AG04450 (cell line): ENCODE measurements around the gene AUH. TPM values are rescaled to one million over a fixed set of nuclear protein-coding genes. Genes with fewer than 3 reads are reported as not detected.

Experiments used
- CTCF ChIA-PET: fragments of 300-600, 350-600 bp; formaldehyde crosslinking; extraction: SDS; loops from one replicate; lab custom pipeline; 2022; ENCODE audit warnings: antibody characterized with exemption, inconsistent platforms; lab: Charles Lee
- POLR2A ChIA-PET: fragments of 350-600 bp; formaldehyde crosslinking; extraction: SDS; loops from one replicate; lab custom pipeline; 2021; ENCODE audit warnings: antibody characterized with exemption, inconsistent platforms; lab: Yijun Ruan, JAX
- DNase-seq: peaks from one replicate; pipeline ENCODE4 v3.0.0-alpha.2; 2011; ENCODE audit warnings: low read depth, low spot score
- H3K27ac ChIP-seq: one replicate; pipeline ENCODE4 v1.5.1; 2012; ENCODE audit warnings: low read depth, low read length, control low read depth
- H3K27me3 ChIP-seq: one replicate; pipeline ENCODE4 v1.6.0; 2012; ENCODE audit warnings: low read length; ENCODE audit not compliant: control insufficient read depth, insufficient read depth
- H3K4me3 ChIP-seq: 2 replicates; pipeline ENCODE4 v1.5.1; 2011; ENCODE audit warnings: mild to moderate bottlenecking, low read depth, low read length, control low read depth
- H3K9me3 ChIP-seq: 2 replicates; pipeline ENCODE4 v1.5.1; 2012; ENCODE audit warnings: low read length; ENCODE audit not compliant: control insufficient read depth, insufficient read depth
- CTCF ChIP-seq: IDR thresholded peaks from 2 replicates; pipeline ENCODE4 v1.5.1; 2011; ENCODE audit warnings: low read depth, low read length, control low read depth, inconsistent platforms
- polyA plus RNA-seq: library from polyadenylated mRNA; depleted of rRNA; stranded (reverse); fragments of >200 nt; gene quantifications from 2 replicates; pipeline ENCODE4 v1.2.3, GENCODE V29; 2011

Gene AUH
- polyA plus RNA-seq, 1 experiment, result 9.1 TPM

GRCh38 chr9:91212596-91213243 lies 149.0 kb downstream of the AUH start:
- DNase-seq, result no peak
- no peak for TF ChIP-seq CTCF
- ChIA-PET POLR2A (no interaction called here), CTCF (no interaction called here)
- no peak overlapping the region for H3K4me3 ChIP-seq
- no peak overlapping the region for H3K27ac ChIP-seq
- no peaks in the 10 kb centered on the region for H3K27me3 ChIP-seq
- H3K9me3 ChIP-seq, result no peaks in the 10 kb centered on the region

GRCh38 chr9:91211919-91212318 lies 149.8 kb downstream of the AUH start:
- H3K4me3 ChIP-seq, result no peak overlapping the region
- POLR2A ChIA-PET, result no interaction called here
- TF ChIP-seq CTCF, result no peak

GRCh38 chr9:91211414-91211813 lies 150.3 kb downstream of the AUH start:
- Histone ChIP-seq H3K27me3 (no peaks in the 10 kb centered on the region), H3K9me3 (no peaks in the 10 kb centered on the region), H3K27ac (no peak overlapping the region), H3K4me3 (no peak overlapping the region)
- ChIA-PET CTCF (no interaction called here), POLR2A (no interaction called here)
- no peak for DNase-seq
- TF ChIP-seq CTCF, result no peak

More at GRCh38 chr9:91211919-91212318, 149.8 kb downstream of the AUH start:
- CTCF ChIA-PET, result no interaction called here
- no peak for DNase-seq
- Histone ChIP-seq H3K27me3 (no peaks in the 10 kb centered on the region), H3K9me3 (no peaks in the 10 kb centered on the region), H3K27ac (no peak overlapping the region)

- no peaks in the 10 kb centered on the region for H3K9me3 ChIP-seq
- no peak for DNase-seq
- no peaks in the 10 kb centered on the region for H3K27me3 ChIP-seq
- H3K27ac ChIP-seq, result no peak overlapping the region
- no peak for TF ChIP-seq CTCF
- no peak overlapping the region for H3K4me3 ChIP-seq
- ChIA-PET CTCF (no interaction called here), POLR2A (no interaction called here)
These were observed 151.4 kb downstream of the AUH start for GRCh38 chr9:91210318-91210717.

GRCh38 chr9:91208837-91209236 lies 152.9 kb downstream of the AUH start:
- Histone ChIP-seq H3K27me3 (no peaks in the 10 kb centered on the region), H3K27ac (no peak overlapping the region), H3K4me3 (no peak overlapping the region), H3K9me3 (no peaks in the 10 kb centered on the region)
- ChIA-PET CTCF (no interaction called here), POLR2A (no interaction called here)
- TF ChIP-seq CTCF, result no peak
- DNase-seq, result no peak
